Fibroblast of peridontal ligament (primary cell): ENCODE data around the gene SPNS1.
"Not testable (repeated sequence)": the region's sequence is repeated elsewhere in the genome, so short reads cannot be mapped to it uniquely, and the experiment has no call there.

Source experiments
- DNase-seq: peaks from one replicate; pipeline ENCODE4 v3.0.0-alpha.2; 2010; ENCODE audit errors: extremely low read depth

Gene SPNS1

DNA sequence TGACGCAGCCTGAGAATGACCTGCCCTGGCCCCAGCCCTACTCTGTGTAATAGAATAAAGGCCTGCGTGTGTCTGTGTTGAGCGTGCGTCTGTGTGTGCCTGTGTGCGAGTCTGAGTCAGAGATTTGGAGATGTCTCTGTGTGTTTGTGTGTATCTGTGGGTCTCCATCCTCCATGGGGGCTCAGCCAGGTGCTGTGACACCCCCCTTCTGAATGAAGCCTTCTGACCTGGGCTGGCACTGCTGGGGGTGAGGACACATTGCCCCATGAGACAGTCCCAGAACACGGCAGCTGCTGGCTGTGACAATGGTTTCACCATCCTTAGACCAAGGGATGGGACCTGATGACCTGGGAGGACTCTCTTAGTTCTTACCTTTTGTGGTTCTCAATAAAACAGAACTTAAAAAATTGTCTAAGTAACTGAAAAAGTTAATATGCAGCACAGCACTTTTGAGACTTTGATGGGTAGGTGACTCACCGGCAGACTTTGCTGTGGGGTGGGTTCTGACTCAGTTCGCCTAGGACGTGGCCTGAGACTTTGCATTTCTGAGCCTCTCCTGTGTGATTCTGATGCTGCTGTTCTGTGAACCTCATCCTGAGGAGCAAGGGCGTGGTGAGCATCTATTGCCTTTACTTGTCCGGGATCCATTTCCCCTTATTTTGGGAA lies 15.9 kb downstream of the SPNS1 start:
- no peak for DNase-seq

DNA sequence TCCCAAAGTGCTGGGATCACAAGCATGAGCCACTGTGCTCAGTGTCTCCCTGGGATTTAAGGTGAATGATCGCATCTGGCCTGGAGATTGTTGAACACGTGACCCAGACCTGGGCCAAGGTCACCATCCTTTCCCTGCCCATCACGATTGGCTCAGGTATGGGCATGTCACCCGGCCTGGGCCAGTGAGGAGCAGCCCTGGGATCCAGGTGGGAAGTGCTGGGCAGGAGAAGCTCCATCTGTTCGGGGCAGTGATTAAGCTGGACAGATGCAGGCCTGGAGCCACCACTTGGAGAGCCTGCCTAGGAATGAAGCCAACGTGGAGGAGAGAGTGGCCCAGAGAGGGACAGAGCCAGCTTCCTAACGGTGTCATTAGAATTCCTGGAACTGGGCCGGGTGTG lies 17.1 kb downstream of the SPNS1 start:
- no peak for DNase-seq

DNA sequence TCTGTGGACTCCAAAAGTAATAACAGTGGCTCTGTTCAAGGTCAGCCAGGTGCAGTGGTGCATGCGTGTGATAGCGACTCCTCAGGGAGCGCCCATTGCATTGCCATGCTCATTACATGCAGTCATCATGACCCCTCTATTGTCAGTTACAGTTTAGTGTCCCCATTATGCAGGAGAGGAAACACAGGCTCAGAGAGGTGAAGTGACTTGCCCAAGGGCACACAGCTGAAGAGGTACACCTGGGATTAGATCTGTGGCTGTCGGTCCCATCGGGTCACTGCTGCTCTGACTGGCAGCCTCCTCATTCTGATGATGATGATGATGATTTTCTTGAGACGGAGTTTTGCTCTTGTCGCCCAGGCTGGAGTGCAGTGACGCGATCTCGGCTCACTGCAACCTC lies 17.9 kb downstream of the SPNS1 start:
- no peak for DNase-seq

DNA sequence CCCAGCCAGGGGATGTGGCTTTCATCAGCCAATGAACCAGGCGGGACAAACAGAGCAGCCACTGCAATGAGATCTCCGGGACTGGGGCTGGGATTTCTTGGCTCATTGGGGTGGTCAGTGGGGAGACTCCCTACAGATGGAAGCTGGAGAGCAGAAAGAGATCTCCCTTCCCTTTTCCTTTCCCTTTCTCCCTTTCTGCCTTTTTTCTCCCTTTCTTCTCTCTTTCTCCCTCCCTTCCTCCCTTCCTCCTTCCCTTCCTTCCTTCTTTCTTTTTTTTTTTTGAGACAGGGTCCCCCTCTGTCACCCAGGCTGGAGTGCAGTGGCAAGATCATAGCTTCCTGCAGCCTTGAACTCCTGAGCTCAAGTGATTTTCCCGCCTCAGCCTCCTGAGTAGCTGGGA lies 24.3 kb downstream of the SPNS1 start:
- no peak for DNase-seq

DNA sequence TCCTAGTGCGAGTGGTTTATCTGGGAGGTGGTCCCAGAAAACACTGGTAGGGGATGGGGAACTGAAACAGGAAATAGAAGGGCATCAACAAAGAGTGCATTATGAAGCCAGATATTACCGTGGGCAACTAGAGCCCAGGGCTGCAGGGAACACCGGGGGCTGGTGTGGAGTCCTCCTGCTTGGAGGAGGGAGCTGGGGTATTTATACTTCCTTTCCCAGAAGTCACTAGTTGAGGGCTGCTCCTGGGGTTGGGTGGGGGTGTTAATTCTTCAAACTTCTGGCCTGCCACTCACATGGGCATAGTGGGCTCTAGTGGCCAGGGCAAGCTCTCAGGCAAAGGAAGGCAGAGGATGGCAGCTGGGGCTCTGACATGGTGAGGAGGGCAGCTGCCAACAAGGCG lies 25.0 kb downstream of the SPNS1 start:
- DNase-seq = no peak

DNA sequence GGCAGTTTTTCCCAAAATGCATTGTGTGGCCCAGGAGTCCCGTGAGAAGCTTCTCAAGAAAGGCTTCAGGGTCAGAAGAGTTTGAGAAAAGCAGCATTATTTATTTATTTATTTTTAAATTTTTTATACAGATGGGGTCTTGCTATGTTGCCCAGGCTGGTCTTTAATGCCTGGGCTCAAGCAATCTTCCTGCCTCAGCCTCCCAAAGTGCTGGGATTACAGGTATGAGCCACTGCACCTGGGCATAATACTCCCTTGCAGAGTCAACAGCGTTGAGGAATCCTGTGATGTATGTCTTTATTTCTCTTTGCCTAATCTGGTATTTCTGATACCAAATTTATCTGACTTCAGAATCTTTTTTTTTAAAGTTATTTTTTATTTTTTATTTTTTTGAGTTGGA lies 25.4 kb downstream of the SPNS1 start:
- DNase-seq = no peak

DNA sequence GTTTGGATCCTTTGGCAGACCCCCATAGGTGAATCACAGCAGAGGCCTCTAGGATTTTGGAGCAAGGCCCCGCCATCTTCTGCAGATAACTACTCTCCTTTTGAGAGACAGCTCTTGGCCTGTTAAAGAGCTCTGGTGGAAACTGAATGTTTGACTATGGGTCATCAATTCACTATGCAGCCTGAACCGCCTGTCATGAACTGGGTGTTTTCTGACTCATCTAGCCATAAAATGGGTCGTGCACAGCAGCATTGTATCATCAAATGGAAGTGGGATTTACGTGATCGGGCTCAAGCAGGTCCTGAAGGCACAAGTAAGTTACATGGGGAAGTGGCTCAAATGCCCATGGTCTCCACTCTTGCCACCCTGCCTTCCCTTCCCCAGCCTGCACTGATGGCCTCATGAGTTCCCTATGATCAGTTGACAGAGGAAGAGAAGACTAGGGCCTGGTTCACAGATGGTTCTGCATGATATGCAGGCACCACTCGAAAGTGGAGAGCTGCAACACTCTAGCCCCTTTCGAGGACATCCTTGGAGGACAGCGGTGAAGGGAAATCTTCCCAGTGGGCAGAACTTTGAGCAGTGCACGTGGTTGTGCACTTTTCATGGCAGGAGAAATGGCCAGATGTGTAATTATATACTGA lies 30.0 kb downstream of the SPNS1 start:
- not testable (repeated sequence) for DNase-seq

DNA sequence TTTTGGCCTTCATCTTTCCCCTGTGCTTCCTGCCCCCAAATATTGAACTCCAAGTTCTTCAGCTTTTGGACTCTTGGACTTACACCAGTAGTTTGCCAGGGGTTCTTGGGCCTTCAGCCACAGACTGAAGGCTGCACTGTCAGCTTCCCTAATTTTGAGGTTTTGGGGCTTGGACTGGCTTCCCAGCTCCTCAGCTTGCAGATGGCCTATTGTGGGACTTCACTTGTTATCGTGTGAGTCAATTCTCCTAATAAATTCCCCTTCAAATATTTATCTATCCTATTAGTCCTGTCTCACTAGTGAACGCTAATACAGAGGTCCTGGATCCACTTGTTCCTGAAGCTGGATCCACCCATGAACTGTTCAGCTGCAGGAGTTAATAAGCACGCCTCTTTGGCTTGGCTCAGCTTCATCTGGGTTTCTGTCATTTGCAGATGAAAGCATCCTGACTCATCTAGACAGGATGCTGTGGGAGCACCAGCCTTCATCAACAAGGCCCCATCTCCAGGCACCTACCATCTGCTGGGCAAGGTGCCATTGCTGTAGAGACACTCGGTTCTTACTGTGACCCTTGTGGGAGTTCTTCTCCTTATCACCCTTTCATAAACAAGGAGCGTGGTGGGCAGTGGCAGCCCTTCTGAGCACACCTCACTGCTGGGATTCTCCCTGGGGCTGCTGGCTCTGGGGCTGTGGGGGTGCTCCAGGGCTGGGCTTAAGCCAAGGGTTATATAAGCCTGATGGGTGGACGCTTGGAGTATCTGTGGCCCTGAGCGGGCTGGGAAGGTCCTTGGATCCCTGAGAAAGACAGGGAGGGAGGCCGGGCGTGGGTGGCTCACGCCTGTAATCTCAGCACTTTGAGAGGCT lies 33.4 kb downstream of the SPNS1 start:
- DNase-seq = peak; percentile 8

DNA sequence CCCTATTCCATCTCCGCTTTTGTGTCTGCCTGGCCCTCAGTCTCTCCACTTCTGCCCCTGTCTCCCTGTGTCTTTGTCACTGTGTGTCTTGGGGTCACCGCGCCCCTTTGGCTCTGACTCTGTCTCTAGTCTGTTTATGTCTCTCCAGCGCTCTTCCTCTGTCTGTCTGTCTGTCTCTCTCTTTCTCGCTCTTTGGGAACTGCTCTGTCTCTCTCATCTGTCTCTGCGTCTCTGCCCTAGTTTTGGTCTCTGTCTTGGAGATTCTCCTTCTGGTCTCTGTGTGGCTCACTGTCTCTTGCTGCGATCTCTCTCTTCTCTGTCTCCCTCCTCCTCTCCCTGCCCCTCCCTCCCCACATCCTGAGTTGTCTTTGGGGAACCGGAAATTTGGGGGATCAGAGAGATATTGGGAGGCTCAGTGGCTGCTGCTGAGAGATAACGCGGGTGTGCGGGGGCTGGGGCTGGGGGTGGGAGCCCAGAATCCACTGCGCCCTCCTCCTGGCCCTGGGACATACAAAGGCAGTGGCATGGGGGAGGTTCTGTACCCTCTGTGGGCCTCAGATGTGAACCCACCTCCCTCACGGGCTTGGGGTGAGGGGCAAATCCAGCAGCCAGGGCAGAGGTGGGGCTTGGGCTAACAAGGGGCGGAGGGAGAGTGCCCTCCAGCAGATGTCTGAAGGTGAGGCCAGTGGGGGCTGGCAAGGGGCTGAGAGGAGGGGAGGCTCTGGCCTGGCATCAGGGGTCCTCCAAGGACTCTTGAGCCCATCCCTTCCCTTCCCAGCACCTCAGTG lies 34.7 kb downstream of the SPNS1 start:
- no peak for DNase-seq

DNA sequence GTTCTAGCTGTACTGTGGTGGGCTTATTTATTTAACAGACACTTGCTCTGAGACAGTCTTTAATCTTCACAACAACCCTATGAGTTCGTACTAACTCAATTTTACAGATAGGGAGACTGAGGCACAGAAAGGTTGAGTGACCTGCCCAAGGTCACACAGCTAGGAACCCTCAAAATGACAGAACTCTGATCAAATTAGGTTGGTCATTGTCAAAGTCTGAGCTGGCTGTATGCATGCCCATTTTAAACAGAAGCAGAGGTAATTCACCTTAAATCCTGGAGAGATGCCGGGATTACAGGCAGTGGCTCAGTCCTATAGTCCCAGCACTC lies 35.2 kb downstream of the SPNS1 start:
- DNase-seq = no peak

DNA sequence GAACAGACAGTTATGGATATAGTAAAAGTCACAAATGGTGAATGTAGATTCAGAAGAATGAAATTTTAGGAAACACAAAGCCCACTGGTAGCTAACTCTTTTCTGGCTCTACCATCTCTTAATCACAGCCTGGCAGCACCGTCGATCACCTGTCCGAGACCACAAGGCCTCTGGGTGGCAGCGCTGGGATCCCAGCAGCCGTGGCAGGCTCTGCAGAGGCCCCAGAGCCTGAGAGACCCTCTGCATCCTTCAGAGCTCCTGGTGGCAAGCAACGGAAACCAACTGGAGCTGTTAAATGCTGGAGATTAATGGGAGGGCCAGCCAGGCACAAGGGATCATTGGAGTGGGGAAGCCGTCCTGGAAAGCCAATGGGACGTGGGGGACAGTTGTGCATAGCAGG lies 36.5 kb downstream of the SPNS1 start:
- DNase-seq = no peak

DNA sequence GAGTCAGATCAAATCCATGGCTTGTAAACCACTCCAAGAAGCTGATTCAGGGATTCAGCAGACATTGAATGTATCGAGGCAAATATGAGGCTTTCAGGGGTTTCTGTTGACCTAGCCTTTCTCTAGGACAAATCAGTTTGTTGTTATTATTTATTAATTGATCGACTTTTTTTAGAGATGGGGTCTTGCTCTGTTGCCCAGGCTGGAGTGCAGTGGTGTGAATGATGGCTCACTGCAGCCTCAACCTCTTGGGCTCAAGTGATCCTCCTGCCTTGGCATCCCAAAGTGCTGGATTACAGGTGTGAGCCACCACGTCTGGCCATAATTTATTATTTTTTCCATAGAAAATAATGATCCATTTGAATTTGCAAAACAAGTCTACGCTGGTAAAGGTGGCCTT lies 37.3 kb downstream of the SPNS1 start:
- DNase-seq = no peak

DNA sequence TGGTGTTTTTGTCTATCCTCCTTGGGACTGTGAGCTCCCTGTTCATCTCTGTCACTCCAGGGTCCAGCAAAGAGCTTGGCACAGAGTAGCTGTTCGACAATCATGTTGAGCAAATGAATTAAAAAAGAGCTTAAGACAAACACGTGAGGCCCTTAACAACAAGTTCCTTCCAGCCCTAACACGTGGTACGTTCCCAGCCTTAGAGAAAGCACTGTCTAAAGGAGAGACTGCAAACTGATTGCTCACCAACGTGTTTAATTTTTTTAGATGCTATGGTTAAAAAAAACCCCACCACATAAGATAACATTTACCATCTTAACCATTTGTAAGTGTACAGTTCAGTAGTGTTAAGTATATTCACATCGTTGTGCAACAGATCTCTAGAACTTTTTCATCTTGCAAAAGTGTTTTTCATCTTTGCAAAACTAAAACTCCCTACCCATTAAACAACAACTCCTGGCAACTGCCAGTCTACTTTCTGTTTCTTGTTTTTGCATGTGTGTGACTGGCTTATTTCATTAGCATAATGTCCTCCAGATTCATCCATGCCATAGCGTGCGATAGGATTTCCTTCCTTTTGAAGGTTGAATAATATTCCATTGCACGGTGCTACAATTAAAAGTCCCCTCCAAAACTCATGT lies 38.5 kb downstream of the SPNS1 start:
- no peak for DNase-seq

DNA sequence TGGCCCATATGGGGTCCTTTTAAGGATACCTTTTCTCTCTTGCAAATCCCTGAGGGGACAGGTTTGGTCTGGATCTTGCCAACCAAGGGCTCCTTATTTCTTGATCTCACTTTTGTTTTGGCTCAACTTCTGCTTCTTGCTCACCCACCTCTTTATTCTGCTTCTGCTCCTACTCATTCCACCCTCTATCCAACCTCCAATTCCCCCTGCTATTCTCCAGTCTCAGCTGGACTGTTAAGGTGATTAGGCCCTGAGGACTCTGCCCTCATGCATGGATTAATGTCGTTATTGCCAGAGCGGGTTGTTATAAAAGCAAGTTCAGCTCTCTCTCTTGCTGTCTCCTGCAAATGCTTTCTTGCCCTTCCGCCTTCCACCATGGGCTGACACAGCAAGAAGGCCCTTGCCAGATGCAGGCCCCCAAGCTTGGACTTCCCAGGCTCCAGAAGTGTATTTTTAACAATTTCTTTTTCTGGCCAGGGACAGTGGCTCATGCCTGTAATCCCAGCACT lies 40.0 kb downstream of the SPNS1 start:
- DNase-seq = no peak

DNA sequence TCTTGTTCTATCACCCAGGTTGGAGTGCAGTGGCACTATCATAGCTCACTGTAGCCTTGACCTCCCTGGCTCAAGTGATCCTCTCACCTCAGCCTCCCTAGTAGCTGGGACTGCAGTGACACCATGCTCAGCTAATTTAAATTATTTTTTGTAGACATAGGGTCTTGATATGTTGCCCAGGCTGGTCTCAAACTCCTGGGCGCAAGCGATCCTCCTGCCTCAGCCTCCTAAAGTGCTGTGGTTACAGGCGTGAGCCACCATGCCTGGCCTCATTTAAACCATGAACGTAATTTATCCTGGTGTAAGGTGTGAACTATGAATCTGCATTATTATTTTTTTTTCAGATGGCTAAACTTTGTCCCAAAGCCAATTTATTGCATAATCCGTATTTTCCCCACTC lies 47.6 kb downstream of the SPNS1 start:
- no peak for DNase-seq

DNA sequence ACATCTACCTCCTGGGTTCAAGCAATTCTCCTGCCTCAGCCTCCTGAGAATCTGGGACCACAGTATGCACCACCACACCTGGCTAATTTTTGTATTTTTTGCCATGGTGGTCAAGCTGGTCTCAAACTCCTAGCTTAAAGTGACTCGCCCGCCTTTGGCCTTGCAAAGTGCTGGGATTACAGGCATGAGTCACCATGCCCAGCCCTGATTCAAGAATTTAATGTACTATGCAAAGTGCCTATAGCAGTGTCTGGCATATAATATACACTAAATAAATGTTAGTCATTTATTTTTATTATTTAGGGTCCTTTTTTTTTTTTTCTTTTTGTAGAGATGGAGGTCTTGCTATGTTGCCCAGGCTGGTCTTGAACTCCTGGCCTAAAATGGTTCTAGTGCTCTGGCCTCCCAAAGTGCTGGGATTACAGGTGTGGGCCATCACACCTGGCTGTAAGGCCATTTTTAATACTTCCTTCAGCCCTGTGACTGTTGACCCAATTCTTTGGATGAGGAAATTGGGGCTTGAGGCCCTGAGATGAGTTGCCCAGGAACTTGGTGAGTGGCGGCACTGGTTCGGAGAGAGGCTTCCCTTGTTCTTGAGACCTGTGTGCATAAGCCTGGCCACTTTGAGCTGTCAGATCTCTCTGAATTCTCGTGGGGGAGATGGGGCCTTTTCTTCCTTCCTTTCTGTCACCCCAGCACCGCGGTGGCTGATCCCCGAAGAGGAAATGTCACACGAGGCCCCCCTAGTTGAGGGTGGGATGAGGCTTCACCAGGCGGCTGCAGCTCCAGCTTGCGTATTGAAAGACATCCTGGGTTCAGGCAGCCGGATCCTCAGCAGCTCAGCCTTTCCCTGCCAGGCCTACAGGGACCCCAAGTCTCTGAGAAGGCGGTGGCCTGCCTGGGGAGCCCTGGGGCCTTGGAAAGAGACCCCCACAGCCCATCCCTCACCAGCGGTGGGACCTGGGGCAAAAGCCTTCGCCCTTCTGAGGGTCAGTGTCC lies 49.0 kb downstream of the SPNS1 start:
- no peak for DNase-seq

DNA sequence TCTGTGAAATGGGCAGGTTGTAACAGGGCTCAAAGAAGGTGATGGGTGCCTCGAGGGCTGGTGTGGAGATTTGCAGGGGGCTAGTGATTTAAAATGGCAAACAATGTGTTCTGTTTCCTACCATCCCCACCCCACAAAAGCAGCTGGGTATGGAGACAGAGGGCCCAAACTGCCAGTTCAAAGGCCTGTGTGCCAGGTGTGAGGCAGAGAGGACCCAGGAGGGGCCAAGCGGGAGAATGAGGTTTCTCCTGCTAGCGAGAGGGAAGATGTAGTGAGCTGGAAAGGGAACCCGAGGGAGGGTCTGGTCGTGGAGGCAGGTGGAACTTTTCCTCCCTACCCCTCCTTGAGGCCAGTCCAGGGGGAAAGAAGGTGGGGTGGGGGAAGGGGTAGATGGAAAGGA lies 49.7 kb downstream of the SPNS1 start:
- no peak for DNase-seq

DNA sequence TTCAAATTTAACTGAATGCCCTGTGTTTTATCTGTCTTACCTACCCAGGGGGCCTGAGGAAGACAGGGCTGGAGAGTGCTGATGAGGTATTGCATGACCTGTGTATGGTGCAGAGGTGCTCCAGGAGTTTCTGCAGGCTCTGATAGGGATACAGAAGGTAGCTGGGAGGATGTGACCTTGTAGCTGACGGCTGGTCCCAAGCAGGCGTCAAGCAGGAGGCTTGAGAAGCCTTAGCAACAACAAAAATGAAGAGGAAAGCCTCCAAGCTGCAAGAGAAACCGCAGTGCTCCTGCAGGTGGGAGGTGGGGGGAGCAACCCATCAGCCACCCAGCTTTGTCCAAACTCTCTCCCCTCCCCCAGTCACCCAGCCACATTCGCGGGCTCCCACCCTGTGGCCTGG lies 50.6 kb downstream of the SPNS1 start:
- DNase-seq = no peak

DNA sequence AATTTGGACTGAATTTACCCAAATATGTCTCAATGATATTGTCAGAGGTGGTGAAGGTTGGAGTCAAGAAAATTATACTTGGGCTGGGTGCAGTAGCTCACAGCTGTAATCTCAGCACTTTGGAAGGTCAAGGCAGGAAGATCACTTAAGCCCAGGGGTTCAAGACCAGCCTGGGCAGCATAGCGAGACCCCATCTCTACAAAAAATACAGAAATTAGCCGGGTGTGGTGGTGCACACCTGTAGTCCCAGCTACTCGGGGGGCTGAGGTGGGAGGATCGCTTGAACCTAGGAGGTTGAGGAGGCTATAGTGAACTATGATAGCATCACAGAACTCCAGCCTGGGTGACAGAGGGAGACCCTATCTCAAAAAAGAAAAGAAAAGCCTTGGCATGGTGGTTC lies 51.2 kb downstream of the SPNS1 start:
- DNase-seq = no peak

DNA sequence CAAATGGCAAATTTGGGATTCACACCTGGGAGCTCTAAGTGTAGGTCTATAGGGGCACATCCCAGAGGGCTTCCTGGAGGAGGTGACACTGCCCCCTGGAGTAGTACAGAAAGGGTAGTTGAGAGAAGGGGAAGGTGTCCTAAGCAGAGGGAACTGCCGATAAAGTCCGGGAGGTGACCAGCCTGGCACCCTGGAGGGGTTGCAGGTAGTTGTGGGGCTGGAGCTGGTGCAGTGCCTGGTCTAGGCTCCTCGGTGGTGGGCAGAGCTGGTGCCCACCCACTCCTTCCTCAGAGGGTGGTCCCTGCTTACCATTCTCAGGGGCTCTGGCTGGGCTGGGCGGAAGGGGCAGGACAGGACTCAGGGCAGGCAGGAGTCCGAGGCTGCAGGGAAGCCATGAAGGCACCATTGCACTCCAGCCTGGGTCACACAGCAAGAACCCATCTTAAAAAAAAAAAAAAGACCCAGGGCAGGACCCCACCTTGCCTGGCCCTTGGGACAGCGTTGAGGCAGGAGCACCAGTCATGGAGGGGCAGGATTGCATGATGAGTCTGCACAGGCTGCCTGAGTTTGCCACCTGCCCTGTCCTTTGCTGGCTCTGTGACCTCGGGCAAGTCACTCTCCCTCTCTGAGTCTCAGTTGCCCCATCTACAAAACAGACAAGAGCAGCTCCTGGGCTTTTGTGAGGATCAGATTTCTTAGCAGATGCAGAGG lies 54.0 kb downstream of the SPNS1 start:
- DNase-seq = no peak
